Fibroblast of peridontal ligament (primary cell): ENCODE data around the gene NT5DC1.

Experiments
- DNase-seq: peaks from one replicate; pipeline ENCODE4 v3.0.0-alpha.2; 2010; ENCODE audit errors: extremely low read depth

Gene NT5DC1

GRCh38 chr6:116100419-116101301 is at the start of gene NT5DC1:
Gene NT5DC1, plus strand, starts transcription at chr6:116100853. Its CDS starts 78 bp downstream, at chr6:116100931.
- peak; percentile 48 for DNase-seq

- no peak for DNase-seq
Measured at GRCh38 chr6:116051244-116051643, 49.4 kb upstream of the NT5DC1 start.

GRCh38 chr6:116055513-116055912 is 45.1 kb upstream of the NT5DC1 start:
- DNase-seq: no peak

- no peak for DNase-seq
Measured at GRCh38 chr6:116057766-116058165, 42.9 kb upstream of the NT5DC1 start.

- no peak for DNase-seq
Measured at GRCh38 chr6:116059713-116060571, 40.7 kb upstream of the NT5DC1 start.

- peak; percentile 26 for DNase-seq
Measured at GRCh38 chr6:116060572-116061283, 39.9 kb upstream of the NT5DC1 start, which contains the start of gene FRK. Gene FRK, minus strand, starts transcription at chr6:116060891. Its CDS starts 580 bp downstream, at chr6:116060311.

GRCh38 chr6:116062496-116062895 is 38.2 kb upstream of the NT5DC1 start:
- no peak for DNase-seq

GRCh38 chr6:116064666-116065065 is 36.0 kb upstream of the NT5DC1 start:
- no peak for DNase-seq

- no peak for DNase-seq
Measured at GRCh38 chr6:116066789-116067188, 33.9 kb upstream of the NT5DC1 start.

- DNase-seq: no peak
Measured at GRCh38 chr6:116070101-116070500, 30.6 kb upstream of the NT5DC1 start.

GRCh38 chr6:116070616-116071389 is 29.9 kb upstream of the NT5DC1 start:
- no peak for DNase-seq

GRCh38 chr6:116072368-116072767 is 28.3 kb upstream of the NT5DC1 start:
- DNase-seq: no peak

GRCh38 chr6:116073765-116074440 is 26.8 kb upstream of the NT5DC1 start:
- DNase-seq: peak; percentile 35

- no peak for DNase-seq
Measured at GRCh38 chr6:116074732-116075390, 25.8 kb upstream of the NT5DC1 start.

- no peak for DNase-seq
Measured at GRCh38 chr6:116078522-116078921, 22.1 kb upstream of the NT5DC1 start.

- DNase-seq: no peak
Measured at GRCh38 chr6:116078945-116079344, 21.7 kb upstream of the NT5DC1 start.

- DNase-seq: no peak
Measured at GRCh38 chr6:116083052-116083451, 17.6 kb upstream of the NT5DC1 start.

GRCh38 chr6:116084284-116084683 is 16.4 kb upstream of the NT5DC1 start:
- no peak for DNase-seq

GRCh38 chr6:116087437-116088027 is 13.1 kb upstream of the NT5DC1 start:
- peak; percentile 63 for DNase-seq

GRCh38 chr6:116088946-116089345 is 11.7 kb upstream of the NT5DC1 start:
- peak; percentile 34 for DNase-seq
